ENCODE results near the gene TTC9B.
"Not testable (repeated sequence)": the region's sequence is repeated elsewhere in the genome, so short reads cannot be mapped to it uniquely, and the experiment has no call there.

Gene TTC9B

DNA sequence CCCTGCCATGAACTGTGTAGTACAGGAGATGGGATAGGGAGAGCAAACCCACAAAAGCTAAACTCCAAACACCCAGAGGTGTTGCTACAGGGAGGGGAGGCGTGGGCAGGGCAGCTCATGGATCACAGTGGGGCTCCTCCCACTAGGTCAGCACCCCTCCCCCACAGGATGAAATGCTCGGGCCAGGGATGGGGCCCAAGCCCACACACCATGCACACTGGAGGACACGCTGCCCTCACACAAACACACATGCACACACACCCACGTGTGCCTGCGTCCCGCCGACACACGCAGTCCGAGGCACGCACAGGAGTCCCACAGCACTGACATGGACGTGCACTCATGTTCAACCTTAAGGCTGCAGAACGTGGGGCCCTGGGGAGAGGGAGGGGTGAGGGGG is 14.3 kb upstream of the TTC9B start:
- no peak for DNase-seq

DNA sequence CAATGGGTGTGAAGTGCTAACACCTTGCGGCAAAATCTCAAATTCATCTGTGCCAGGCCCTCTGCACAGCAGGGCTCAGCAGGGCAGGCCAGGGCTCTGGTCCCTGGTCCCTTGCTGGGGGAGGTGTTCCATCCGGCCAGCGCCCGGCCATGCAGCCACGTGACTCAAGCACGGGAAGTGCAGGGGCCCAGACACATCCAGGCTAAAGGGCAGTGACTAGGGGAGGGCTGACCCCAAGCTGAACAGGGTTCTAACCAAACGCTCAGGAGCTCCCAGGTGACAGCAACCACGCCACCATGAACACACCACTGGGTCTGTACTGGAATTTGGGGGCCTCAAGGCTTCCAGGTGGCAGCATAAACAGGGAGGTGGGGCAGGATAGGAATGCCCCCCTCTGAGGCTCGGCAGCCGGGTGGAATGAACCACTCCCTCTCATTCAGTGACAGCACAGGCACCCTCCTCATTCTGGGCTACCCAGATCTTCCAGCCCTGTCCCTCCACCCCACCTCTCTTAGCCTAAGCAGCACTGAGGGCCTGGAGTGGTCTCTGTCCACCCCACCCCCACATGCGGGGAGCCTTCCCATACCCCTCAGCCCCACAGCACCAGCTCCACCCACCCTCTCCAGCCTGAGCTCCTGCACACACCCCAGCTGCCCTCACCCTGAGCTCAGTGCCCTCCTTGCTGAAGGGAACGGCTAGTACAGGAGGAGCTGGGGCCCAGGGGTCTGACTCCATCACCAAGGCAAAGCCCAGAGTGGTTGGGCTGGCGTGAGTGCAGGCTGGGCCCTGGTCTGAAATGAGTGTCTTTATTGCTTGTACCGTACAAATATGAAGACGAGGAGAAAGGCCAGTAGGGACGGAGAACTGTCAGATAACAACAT is 13.6 kb upstream of the TTC9B start:
- peak; percentile 47 for DNase-seq

DNA sequence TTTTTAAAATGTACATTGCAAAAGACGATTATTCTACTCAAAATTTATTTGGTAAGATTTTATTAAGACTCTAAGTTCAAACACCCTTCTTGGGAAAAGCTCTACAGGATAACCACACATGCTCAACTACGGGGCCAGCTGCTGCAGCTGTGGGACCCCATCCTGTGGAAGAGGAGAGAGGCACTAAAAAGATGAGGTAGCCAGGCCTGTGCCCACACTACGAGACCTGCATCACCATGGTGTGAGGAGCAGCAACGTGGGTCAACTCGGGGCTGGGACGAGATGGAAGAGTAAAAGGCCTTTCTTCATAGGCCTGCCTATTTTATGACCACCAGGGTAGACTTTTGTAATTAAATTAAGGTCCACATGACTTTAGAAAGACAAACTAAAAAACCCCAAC is 12.9 kb upstream of the TTC9B start:
- DNase-seq = no peak

DNA sequence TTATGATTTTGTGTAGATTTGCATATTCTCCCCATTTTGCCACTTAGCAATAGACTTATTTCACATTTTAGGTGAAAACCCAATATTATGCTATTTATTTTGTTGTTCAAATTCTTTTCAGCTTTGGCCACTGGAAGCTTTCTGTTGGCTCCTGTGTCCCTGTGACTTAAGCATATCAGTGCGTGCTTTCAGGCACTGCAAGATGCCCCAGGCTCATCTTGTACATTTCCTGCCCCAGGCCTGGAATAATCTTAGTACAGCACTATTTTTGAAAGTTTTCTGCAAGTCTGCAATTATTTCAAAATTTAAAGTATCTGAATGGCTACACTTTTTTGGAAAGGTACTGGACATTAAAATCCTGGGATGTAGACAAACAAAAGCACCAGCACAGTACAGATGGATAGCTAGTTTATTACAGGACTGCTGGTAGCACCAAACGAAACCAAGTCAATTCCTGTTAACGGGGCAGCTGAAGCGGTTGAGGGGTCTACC is 11.8 kb upstream of the TTC9B start:
- no peak for DNase-seq

DNA sequence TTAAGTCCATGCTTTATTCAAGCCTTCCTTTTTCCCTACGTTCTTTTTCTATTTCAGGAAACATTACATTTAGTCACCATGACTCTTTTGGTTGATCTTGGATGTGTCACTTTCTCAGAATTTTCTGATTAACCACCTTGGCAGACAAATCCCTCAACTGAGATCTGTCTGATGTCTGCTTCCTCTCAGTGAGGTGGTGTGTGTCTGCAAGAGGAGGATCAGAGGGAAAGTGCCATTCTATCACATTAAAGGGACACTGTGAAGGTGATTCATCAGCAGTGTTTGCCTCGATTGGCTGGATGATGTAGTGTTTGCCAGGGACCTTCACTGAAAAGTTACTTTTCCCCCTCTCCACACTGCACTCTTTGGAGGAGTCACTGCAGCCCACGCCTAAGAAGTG is 11.3 kb upstream of the TTC9B start:
- DNase-seq = peak; percentile 25

DNA sequence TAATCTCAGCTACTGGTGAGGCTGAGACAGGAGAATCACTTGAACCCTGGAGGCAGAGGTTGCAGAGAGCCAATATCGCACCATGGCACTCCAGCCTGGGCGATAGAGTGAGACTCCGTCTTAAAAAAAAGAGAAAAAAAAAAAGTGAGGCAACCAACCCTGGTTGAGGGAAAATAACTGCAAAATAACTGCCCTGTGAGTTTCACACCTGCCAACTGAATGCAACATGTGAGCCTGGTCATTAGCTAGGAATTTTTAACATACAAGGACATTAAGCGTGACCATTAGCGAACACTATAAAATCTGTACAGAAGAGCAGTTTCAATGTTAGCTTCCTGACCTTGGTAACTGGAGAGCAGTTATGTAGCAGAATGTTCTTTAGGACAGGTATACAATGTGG is 10.7 kb upstream of the TTC9B start:
- DNase-seq = no peak

DNA sequence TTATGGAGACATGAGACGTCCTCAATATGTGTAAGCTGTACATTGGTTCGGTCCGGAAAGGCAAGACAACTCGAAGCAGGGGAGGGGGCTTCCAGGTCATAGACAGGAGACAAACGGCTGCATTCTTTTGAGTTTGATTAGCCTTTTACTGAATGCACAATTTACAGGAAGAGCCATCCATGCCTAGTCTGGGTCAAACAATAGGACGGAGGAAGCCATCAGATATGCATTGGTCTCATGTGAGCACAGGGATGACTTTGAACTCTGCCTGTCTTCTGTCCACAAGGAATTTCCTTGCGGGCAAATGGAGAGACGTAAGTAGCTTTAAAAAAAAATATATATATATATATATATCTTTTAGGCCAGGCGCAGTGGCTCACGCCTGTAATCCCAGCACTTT is 10.2 kb upstream of the TTC9B start:
- DNase-seq = no peak

DNA sequence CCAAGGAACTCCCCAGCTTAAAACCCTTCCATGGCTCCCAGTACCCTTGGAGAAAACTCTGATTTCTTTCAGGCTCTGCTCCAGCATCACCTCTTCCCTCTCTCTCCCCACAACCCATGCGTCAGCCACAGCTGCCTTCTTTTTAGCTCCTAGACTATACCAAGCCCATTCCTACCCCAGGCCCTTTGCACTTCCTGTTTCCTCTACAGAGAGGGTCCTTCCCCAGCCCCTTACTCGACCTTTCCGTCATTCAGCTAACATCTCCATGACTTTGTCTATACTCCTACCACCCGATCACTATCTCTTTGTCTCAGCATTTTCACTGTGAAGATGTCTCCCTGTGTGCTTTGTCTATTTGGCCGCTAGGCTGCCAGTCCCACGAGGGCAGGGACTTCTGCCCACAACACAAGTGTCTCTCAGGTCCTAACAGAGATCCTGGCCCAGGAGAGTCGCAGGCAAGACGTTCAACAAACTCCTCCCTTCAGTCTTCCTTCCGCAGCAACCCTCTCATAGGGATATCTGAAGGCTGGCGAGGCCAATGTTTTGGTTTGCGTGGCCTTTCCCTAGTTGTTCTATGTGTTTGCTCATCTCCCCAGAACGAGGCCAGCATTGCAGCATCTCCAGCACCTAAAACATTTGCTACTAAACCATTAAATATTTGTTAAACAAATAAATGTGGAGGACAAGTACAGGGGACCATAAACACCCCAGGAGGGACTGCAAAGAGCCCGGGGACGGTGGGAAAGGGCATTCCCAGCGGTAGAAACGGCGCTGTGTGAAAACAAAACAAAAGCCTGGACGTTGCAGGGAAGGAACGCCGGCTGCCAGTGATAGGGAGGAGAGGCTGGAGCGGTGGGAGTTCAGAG is 7.5 kb upstream of the TTC9B start:
- peak; percentile 31 for DNase-seq

DNA sequence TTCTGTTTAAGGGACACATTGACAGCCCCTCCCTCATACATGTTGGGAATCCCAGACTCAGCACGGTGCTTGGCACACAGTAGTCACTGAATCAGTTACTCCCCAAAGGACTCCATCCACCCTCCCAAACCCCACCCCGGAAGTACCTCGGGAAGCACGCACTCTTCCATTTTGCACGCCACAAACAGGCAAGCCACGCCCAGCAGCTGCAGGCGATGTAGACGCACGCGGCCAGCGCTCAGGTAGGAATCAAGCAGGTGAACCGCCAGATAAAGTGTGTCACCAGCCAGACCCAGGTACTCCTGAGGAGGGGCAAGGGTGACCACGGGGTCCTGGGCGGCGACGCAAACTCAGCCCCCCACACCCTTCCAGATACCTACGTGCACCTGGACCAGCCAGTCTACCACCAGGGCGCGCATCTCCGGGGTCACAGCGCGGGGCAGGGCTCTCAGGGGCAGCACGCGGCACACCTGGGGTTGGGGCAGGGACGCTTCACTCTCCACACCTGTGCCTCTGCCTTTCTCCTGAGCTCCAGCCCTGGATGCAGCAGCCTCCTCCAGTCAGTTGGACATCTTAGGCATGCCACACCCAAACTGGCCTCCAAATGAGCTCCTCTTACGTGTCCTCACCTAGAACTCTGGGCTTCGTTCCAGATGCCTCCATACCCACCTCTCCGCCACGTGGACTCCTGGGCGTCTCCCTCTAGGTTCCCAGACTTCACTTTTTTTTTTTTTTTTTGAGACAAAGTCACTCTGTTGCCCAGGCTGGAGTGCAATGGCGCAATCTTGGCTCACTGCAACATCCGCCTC is 6.4 kb upstream of the TTC9B start:
- DNase-seq = no peak

DNA sequence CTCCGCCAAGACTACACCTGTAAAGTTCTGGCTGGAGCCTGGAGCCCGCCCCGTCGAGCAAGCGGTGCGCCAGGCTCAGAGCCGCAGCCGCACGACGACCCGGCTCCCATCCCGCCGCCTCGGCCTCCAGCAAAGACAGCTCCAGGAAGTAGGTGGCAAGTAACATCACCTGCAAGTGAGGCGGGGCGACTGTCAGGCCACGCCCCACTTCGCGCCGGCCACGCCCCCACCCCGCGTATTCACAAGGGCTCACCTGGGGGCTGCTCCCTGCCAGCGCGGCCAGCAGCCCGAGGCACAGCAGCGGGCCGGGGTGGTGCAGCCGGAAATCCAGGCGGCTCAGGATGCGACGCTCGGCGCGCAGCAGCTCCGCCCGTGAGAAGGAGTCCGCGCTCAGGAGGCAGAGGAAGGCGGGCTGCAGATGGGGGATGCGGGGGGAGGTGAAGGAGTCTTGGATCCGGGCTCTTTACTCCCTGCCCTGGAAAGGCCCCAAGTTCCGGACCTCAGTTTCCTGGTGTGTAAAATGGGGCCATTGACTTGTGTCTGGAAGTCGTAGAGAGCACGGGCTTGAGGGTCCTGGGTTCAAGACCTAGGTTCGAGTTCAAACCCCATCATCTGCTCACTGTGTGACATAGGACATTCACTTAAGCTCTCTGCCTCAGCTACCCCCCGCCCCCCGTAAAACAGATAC is 5.1 kb upstream of the TTC9B start:
- no peak for DNase-seq

DNA sequence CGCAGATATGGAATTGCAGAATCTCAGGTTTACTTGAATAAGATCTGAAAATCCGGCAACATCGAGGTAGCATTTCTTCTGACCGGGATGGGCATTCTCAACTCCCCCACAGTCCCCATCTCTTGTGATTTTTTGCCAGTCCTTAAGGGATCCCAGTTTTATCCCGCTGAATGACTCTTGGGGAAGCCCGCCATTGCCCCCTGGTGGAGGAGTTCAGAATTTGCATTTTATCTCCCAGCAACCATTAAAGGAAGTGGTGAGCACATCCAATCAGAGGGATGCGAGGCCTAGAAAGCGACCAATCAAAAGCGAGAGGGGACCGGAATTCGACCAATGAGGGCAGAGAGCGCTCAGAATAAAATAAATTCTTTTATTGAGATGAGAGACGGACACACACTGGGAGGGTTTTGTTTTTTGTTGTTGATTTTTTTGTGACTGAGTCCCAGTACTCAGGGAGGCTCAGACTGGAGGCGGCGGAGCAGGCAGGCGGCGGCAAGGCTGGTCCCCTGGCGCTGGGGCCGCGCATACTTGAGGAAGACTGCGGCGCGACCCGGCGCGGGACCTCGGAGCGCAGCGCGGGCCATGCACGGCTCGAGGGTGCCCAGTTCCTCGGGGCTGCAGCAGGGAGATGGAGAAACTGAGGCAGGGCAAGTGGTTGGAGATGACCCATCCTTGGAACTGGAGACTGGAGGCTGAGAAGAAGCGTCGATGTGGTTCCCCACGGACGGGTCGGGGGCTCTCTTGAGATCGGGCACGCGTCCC is 3.9 kb upstream of the TTC9B start:
- DNase-seq = peak; percentile 89

DNA sequence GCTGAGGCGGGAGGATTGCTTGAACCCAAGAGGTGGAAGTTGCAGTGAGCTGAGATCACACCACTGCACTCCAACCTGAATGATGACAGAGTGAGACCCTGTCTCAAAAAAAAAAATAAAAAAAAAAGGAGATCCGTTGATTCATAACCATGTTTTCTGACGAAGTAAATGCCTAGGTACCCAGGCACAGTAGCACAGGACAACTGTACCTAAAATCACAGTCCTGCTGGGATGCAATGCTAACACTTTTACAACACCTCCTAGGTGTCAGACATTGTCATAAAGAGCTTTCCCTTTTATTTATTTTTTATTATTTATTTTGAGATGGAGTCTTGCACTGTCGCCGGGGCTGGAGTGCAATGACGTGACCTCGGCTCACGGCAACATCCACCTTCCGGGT is 2.5 kb upstream of the TTC9B start:
- DNase-seq = no peak

DNA sequence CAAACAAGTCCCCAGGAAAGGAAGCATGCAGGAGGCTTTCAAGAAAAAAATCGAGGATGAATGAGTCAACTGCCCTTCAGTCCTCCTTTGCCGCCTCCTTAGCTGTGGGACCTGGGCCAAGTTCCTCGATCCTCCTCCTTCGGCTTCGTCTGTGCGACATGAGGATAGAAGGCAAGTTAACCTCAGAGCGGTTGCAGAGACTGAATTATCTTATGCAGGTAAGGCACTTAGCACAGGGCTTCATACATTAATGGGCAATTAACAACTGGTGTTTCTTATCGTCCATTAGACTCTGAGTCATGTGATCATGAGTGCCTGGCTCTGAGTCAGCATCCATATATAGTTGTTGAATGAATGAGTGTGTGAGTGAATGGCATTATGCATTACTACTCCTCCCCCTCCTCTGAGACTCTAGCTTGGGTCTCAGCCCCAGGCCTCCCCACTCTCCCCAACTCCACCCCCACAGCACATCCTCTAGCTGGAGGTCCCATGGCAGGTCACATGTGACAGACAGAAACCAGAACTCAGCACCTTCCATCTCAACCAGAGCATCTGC is 1.6 kb upstream of the TTC9B start:
- peak; percentile 75 for DNase-seq

DNA sequence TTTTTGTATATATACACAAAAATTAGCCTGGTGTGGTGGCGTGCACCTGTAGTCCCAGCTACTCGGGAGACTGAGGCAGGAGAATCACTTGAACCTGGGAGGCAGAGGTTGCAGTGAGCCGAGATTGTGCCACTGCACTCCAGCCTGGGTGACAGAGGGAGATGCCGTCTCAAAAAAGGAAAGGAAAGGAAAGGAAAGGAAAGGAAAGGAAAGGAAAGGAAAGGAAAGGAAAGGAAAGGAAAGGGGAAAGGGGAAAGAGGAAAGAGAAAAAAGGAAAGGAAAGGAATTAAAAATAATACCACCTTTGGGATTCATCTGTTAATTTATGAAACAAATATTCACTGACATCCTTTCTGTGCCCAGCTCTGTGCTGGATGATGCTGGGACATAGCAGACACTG is 845 bp upstream of the TTC9B start:
- not testable (repeated sequence) for DNase-seq

DNA sequence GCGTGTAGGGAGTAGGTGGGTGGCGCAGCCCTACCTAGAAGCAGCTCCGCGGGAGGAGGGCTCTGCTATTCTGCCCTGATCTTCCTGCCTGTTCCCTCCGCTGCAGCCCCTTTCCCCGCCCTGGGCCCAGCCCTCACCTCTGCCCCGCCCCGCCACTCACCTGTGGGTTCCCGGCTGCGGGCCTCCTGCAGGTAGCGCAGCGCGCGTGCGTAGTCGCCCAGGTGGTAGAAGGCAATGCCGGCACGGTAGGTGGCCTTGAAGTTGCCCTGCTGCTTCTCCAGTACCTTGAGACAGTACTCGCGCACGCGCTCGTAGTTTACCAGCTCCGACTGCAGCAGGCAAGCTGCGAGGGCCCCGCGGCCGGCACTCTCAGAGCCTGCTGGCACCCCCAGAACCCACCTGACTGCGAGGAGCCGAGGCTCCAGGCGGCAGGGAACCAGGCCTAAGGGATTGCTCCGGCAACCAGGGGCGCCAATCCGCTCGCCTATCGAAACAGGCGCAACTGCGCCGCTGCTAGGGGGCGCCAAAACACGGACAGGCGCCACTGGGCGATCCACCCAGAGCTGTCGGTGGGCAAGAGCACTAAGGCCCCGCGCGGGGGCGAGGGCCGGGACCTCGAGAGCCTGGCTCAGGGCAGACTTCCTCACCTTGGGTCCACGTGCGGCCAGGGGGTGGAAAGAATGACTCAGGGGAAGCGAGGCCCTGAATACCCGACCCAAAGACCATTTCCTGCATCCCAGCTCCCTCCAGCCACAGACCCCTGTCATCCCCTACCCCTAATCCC is 965 bp downstream of the TTC9B start:
- DNase-seq = no peak

DNA sequence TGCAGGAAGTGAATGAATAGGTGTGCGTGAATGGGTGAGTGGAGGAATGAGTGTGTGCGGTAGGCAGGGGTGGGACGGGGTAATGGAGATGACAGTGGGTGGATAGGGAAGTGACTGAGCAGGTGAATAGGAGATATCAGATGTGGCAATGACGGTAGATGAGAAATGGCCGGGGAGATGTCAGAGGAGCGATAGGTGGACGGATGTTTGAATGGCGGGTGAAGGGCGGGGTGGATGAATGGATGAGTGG is 1.5 kb downstream of the TTC9B start:
- DNase-seq = no peak

DNA sequence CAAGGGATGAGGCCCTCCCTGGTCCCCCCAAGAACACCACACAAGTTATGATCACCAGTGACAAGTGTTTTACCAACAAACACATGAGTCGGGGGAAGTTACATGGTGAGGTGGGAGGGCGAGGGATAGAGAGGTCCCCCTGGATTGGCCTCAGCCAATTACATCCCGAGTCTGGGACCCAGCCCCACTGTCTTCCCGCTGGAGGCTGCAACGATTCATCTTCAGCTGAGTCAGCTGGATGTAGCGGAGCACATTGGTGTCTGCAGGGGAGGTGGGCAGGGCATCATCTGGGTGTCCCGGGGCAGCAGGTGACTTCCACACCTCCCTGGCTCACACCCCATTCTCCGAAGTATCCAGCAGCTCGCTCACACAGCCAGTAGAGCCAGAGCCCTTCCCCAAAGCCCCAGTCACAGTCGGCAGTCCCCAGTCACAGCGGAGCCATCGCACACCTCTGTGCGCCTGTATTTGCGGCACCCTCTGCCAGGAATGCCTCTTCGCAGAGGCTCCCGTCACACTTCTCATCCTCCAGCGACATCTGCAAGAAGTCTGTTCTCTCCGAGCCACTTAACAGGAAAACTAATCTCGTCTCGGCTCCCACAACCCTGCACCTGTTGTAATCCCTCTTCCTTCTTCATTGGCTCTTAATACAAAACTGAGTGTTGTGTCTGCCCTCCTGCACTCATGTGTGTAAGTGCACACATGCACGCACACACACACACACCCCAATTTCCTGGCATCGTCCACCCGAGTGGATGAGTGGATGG is 2.0 kb downstream of the TTC9B start:
- DNase-seq = no peak

DNA sequence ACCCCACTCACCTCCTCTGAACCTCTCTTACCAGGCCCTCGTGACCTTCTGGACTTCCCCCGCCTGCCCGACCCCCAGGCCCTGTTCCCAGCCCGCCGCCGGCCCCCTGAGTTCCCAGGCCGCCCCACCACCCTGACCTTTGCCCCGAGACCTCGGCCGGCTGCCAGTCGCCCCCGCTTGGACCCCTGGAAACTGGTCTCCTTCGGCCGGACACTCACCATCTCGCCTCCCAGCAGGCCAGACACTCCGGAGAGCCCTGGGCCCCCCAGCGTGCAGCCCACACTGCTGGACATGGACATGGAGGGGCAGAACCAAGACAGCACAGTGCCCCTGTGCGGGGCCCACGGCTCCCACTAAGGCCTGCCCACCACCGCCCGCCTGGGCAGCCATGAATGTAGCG is 3.2 kb downstream of the TTC9B start:
- no peak for DNase-seq

DNA sequence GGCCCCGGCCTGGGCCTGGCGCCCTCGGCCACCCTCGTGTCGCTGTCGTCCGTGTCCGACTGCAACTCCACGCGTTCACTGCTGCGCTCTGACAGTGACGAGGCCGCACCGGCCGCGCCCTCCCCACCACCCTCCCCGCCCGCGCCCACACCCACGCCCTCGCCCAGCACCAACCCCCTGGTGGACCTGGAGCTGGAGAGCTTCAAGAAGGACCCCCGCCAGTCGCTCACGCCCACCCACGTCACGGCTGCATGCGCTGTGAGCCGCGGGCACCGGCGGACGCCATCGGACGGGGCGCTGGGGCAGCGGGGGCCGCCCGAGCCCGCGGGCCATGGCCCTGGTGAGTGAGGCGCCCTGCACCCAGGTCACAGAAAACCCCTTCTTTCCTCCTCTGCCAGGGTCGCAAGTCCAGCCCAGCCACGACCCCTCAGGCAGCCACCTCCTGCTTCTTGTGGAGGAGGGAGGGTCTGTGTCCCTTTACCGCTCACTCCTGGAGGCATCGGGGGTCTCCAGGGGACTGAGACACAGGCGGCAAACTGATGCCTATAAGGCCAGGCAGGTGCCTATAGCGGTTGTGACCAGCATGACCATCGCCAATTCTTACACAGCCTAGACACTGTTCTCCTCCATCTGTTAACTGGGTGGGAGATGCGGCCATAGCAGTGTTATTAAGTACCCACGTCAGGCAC is 4.2 kb downstream of the TTC9B start:
- no peak for DNase-seq

Data from EL (cell line).